HG02642 (cell line): Measurements from ENCODE around the gene PIN1.

Source experiments
- ATAC-seq: cut with Tn5 transposase; IDR thresholded peaks from one replicate; pipeline ENCODE4 v1.9.1; 2021; ENCODE audit warnings: mild to moderate bottlenecking; ENCODE audit not compliant: unreplicated experiment, poor library complexity

Gene PIN1

DNA sequence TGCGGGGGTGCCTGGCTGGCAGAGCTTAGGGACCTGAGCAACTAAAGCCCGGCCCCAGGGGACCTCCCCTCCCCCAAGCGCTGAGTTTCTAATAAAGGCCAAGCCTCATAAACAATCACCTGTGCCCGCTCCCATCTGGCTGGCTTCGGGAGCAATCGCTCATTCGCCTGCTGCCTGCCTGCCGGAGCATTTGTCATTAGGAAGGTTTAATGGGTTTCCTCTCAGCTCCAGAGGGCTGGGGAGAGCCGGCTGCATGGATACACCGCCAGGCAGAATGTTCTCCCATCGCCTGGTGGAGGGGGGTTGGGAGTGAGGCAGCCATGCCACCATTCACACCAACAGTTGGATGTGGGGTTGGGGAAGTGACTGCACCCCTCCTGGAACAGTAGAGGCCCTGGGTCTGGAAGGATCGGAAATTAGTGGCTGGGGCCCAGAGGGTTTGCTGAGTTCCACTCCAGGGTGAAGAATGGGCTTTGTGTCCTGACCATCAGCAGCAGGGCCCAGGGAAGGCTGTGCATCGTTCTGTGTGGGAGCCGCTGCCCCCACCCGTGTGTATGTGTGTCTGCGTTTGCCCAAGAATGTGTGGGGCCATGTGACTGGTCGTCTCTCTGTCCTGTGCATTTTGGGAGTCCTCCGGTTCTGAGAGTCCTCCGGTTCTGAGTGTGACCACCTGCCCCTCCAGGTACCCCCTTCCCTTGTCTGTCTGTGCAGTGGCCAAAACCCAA lies 15.3 kb downstream of the PIN1 start:
- ATAC-seq, result no peak

GRCh38 chr19:9854282-9854846 lies 19.2 kb downstream of the PIN1 start:
- ATAC-seq, result no peak

DNA sequence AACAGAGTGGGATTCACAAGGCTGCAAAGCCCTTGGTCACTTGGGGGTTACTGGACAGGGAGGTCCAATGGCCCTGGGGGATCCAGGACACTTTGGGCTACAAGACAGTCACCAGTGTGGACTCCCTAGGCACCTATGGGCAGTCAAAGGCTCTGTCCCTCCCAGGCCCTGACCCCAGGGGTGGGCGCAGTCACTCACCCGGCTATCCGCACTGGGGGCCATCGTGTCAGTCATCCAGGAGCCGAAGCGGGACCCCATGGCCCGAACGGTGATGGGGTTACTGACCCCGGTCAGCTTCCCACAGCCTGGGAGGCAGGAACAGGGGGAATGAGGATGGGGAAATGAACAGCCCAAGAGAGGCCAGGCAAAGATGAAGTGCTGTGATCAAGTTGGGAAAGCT lies 21.5 kb downstream of the PIN1 start:
- no peak for ATAC-seq

DNA sequence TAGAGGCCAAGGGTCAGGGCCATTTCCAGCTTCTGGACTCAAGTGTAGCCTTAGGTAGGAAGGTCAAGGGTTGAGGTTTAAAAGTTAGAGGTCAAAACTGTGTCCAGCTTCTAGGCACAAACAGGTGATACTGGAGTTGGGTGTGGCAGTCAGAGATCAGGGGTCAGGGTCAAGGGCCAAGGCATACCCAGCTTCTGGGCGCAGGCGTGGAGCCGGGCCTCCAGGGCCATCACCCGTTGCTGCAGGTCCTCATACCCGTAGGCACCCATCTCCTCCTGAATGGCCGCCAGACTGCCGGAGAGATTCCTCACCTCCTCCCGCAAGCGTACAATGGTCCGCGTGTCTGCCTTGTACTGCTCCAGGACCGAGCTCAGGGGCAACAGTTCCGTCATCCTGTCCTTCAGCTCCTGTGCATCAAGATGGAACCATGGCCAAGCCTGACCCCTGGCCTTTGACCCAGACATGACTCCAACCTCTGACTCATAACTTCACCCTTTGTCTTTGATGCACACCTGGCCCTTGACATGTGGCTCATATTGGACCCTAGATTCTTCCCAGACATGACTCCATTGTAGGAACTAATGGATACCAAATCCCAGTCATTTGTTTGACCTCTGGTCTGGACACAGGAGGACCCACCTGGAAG lies 22.1 kb downstream of the PIN1 start:
- ATAC-seq, result no peak

DNA sequence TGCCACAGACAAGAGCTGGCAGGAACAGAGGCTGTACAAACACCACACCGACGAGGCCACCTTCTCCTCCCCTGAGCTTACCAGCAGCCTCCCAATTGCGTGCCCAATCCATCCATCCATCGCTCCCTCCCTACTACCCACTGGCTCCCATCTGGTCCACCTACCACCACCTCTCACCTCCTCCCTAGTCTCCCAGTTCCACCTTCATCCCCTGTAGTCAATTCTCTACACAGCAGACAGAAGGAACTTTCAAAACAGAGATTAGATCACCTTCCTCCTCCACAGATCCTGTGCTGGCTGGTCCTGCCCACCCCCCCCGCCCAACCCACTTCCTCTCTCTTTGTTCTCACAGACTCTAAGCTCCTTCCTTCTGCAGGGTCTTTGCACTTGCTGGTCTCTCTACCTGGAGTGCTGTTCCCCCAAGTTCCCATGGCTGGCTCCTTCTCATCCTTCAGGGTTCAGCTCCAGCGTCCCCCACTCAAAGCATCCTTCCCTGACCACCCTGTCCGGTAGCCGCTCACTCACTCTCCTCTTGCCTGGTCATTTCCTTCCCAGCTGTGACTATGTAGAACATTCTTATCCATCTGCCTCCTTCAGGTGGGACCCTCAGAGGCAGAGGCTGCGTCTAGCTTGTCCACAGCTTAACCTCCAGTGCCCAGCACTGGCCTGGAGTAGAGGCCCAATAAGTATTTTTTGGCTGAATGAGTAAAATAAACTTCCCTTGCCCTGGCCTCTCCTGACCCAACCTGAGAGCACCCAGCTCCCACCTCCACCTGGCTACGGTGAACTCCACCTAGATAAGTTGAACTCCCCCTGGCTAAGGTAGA lies 23.0 kb downstream of the PIN1 start:
- ATAC-seq, result no peak

GRCh38 chr19:9858766-9859165 lies 23.6 kb downstream of the PIN1 start:
- ATAC-seq, result no peak

DNA sequence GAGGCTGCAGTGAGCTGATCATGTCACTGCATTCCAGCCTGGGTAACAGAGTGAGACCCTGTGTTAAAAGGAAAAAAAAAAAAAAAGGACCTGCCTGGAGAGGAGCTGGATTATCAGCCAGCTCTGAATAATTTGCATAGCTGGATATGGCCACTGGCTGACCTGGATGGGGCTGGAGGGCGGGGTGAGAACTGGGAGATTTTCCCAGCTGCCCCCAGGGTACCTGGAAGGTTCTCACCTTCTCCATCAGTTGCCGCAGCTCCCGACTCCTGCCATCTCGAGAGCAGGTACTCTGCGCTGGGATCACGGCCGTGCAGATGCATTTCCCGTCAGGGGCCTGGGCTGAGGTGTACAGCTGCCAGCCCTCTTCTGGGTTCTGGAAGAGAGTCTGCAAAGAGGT lies 25.3 kb downstream of the PIN1 start:
- no peak for ATAC-seq

GRCh38 chr19:9861503-9861902 lies 26.4 kb downstream of the PIN1 start:
- no peak for ATAC-seq

DNA sequence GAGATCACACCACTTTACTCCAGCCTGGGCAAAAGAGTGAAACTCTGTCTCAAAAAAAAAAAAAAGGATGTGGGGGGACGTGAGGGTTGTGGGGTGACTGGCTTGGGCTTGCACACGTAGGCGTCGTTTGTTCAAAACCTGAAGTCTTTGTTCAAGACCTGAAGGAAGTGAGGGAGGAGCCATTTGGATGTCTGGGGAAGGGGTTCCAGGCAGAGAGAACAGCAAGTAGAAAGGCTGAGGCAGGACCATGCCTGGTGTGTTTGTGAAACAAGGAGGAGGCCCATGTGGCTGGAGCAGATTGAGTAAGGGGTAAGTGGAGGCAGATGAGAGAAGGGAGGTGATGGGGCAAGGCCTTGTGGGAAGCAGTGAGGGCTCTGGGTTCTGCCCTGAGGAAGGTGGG lies 27.8 kb downstream of the PIN1 start:
- ATAC-seq, result no peak

GRCh38 chr19:9863759-9864158 lies 28.6 kb downstream of the PIN1 start:
- no peak for ATAC-seq

DNA sequence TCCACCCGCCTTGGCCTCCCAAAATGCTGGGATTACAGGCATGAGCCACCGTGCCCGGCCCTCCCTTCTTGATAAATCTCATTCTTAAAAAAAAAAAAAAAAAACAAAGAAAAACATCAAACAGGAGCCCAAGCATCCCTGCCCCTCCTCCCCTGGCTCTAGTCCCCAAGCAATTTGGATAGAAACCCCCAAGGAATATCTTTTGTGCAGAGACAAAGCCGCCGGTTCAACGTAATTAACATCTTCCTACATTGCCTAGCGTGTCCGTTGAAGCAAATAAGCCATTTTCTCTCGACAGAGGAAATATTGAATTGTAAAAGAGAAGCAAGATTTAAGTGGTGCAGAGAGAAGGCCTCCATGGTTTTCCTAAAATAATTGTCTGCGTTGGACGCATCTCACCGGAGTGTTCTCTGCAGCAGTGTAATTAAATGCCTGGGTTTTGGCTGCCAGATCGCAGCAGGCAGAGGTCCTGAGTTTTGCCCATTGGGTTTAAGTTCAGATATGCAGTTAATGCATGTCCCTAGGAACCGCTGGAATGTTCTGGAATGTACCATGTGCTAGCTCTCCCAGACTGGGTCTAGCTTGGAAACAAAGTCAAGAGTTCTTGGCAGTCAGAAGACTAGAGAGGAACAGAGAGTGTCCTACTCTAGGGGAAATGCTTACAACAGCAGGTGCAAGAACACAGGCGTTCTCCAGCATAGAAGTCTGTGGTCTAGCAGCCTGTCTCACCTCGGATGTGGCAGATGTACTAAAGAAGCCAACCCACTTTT lies 30.8 kb downstream of the PIN1 start:
- no peak for ATAC-seq

- ATAC-seq, result no peak
Observed at GRCh38 chr19:9868983-9869617, 34.0 kb downstream of the PIN1 start.

DNA sequence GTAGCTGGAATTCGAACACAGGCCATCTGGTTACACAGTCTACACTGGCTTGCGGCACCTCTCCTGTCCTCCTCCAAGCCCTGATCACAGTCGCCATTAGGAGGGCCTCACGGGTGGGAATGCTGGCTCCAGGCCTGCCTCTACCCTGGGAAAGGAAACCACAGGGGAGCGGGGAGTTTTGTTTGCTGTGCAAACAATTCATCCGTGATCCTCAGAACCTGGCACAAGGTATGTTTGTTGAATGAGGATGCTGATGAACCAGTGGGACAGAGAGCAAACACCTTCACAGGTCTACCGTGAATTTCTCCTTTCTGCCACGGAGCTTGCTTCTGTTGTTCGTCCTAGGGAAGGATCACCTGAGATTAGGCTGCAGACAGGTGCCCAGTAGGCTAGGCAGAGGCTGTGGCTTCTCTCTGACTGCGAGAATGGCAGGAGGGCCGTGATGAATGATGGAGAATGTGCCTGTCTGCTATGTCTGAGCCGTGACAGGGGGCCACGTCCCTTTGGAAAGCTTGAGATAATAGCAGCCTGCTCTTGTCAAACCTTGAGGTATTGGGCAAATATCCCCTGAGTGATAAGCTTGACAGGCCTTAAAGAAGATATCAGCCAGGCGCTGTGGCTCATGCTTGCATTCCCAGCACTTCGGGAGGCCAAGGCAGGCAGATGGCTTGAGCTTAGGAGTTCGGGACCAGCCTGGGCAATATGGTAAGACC lies 36.7 kb downstream of the PIN1 start:
- ATAC-seq, result no peak

DNA sequence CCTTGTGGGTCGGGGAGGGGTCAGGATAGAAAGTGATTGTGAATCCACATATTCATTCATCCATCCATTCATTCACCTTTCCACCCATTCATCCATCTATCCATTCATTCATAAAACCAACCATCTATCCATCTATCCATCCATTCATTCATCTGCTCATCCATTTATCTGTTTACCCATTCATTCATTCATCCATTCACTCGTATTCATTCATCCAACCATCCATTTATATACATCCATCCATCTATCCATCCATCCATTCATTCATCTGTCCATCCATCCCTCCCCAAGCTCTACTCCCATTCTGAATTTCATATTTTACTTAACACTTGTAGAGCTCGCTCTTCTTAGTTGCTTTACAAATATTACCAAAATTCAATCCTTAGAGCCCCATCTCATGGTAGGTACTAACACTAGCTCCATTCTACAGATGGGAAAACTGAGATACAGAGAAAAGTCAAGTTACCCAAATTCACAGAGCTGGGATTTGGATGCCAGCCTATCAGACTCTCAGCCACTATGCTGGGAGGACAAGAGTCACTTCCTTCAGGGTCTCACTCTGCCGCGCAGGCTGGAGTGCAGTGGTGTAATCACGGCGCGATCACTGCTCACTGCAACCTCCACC lies 37.6 kb downstream of the PIN1 start:
- no peak for ATAC-seq

GRCh38 chr19:9875031-9875627 lies 40.0 kb downstream of the PIN1 start:
- no peak for ATAC-seq

- ATAC-seq, result no peak
Observed at GRCh38 chr19:9875796-9876195, 40.7 kb downstream of the PIN1 start.

DNA sequence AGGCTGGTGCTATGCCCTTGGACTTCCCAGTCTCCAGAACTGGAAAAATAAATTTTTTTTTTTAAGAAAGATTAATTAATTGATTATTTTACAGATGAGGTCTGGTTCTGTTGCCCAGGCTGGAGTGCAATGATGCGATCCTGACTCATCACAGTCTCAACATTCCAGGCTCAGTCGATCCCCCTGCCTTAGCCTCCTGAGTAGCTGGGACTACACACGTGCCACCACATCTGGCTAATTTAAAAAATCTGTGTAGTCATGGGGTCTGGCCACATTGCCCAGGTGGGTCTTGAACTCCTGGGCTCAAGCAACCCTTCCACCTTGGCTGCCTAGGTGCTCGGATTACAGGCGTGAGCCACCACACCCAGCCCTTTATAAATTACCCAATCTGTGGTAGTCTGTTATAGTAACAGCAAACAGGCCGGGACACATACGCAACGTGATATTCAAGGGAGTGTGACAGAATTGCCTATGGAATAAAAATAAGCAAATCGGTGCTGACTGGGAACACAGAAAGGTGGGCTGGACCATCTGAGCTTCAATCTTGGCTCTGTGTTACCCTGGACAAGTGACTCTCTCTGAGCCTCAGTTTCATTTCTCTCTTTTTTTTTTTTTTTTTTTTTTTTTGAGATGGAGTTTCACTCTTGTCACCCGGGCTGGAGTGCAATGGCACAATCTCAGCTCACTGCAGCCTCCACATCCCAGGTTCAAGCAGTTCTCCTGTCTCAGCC lies 42.8 kb downstream of the PIN1 start:
- ATAC-seq, result no peak
